Upper lobe of right lung (tissue), 1 donor: Measurements from ENCODE around the gene PGC. TPM values are rescaled to one million over a fixed set of nuclear protein-coding genes. Genes with fewer than 3 reads are reported as not detected.

ENCODE experiments used
- ATAC-seq: fragments of 200-7000 bp; cut with Tn5 transposase; one replicate; pipeline ENCODE4 v1.9.1; 2020; ENCODE audit warnings: mild to moderate bottlenecking, moderate library complexity
- DNase-seq: peaks from one replicate; pipeline ENCODE4 v3.0.0-alpha.2; 2020
- H3K27ac ChIP-seq: fragments of 200-600 bp; one replicate; pipeline ENCODE4 v1.8.0; 2022
- H3K27me3 ChIP-seq: fragments of 200-600 bp; one replicate; pipeline ENCODE4 v1.8.0; 2022; ENCODE audit warnings: mild to moderate bottlenecking
- H3K36me3 ChIP-seq: fragments of 200-600 bp; one replicate; pipeline ENCODE4 v1.8.0; 2022
- H3K4me1 ChIP-seq: fragments of 200-600 bp; one replicate; pipeline ENCODE4 v1.8.0; 2022
- H3K4me3 ChIP-seq: fragments of 200-600 bp; one replicate; pipeline ENCODE4 v1.8.0; 2022; ENCODE audit warnings: mild to moderate bottlenecking
- H3K9me3 ChIP-seq: fragments of 200-600 bp; one replicate; pipeline ENCODE4 v1.8.0; 2022
- intact Hi-C: fragments of 100-400 bp; cut with DNase I; formaldehyde crosslinking; loops from one replicate; pipeline ENCODE4 v1.11.0; 2022
- total RNA-seq: library from RNA; stranded (reverse); fragmentation: NEBNext Ultra II Directional; extraction: Animal tissue kit (Norgen Biotek cat#: 25700); gene quantifications from one replicate; pipeline ENCODE4 v1.2.1, GENCODE V29; 2021
- TF ChIP-seq, protein P1 (sequence below): fragments of 200-600 bp; IDR thresholded peaks from one replicate; pipeline ENCODE4 v1.8.0; 2022; ENCODE audit warnings: antibody characterized with exemption
- donor health status: DM: no; HTN: yes; CAD: no; lungs with severe emphysema.

PGC gene
- total RNA-seq, 1 donor from 2014 or later, result 1,050 TPM

DNA sequence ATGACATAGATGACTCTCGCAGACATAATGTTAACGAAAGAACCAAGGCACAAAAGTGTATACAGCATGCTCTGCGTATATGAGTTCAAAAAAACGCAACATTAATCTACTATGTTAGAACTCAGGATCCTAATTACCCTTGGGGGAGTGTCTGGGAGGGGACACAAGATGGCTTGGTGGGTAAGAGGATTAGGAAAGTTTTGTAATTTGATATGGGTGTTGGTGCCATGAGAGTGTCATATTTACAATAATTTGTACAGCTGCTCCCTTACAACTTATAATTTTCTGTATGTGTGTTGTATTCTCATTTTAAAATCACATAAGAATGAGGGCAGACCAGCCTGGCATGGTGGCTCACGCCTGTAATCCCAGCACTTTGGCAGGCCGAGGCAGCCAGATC, 50.4 kb downstream of the PGC start:
- Histone ChIP-seq H3K4me3 (no peak overlapping the region), H3K36me3 (no peaks in the 10 kb centered on the region), H3K27ac (no peak overlapping the region), H3K9me3 (no peaks in the 10 kb centered on the region), H3K4me1 (peaks cover 10% of the 10 kb centered on the region), H3K27me3 (no peaks in the 10 kb centered on the region)
- TF ChIP-seq, protein P1, sequence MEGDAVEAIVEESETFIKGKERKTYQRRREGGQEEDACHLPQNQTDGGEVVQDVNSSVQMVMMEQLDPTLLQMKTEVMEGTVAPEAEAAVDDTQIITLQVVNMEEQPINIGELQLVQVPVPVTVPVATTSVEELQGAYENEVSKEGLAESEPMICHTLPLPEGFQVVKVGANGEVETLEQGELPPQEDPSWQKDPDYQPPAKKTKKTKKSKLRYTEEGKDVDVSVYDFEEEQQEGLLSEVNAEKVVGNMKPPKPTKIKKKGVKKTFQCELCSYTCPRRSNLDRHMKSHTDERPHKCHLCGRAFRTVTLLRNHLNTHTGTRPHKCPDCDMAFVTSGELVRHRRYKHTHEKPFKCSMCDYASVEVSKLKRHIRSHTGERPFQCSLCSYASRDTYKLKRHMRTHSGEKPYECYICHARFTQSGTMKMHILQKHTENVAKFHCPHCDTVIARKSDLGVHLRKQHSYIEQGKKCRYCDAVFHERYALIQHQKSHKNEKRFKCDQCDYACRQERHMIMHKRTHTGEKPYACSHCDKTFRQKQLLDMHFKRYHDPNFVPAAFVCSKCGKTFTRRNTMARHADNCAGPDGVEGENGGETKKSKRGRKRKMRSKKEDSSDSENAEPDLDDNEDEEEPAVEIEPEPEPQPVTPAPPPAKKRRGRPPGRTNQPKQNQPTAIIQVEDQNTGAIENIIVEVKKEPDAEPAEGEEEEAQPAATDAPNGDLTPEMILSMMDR, result no peak
- DNase-seq (no peak), ATAC-seq (no peak)
- intact Hi-C loops, result no loop called here

DNA sequence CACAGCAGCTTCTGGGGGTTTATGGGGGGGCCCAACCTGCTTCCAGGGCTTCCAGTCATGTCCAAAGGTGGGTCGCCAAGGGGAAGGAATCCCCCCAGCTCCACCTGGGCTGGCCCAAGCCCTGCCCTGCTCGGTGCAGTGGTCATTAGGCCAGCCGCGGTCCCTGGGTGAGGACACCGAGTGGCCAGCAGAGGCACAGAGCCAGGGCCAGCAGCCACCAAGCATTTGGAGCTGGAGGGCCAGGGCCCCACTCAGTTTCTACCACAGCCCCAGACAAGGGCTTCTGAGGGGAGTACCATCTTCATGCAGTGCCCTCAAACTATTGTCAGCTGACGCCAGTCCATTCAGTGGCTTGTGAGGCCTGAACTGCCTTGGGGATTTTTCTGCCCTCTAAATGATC, 51.4 kb downstream of the PGC start:
- DNase-seq, result no peak
- intact Hi-C loops, result no loop called here
- no peaks in the 10 kb centered on the region for H3K9me3 ChIP-seq

DNA sequence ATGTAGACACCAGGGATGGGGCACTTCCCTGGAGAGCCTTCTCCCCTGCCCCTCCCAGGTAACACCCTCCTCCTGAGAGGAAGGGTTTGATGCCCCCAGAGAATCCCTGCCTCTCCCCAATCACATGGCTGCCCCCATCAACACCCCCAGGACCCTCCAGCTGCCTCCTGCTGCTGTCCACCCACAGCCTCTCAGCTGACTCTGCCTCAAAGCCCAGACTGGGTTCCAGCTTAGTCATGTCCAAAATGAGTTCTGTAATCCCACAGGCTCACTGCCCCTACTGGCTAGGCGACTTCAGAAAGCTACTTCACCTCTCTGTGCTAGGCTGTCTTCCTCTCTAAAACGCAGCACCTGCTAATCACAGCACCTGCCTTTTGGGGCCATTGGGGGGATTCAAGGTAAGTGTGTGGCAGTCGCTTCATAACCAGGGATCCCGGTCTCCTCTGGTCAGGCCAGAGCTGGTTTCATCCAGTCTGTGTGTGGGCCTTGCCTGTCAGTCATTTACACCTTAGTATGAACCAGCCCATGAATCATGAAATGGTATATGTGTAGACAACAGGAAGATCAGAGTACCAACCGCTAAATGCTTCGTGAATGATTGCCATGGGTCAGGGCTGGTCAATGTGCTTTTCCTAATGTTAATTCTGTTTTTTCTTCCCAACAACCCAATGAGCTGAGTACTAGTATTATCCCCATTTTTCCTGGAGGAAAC, 52.2 kb downstream of the PGC start:
- H3K4me1 ChIP-seq, result peaks cover 5% of the 10 kb centered on the region
- no peak overlapping the region for H3K27ac ChIP-seq
- H3K9me3 ChIP-seq, result no peaks in the 10 kb centered on the region
- H3K36me3 ChIP-seq, result peaks cover 10% of the 10 kb centered on the region
- intact Hi-C loops, result no loop called here
- peak; percentile 8 for ATAC-seq
- TF ChIP-seq, protein P1, result no peak
- DNase-seq, result no peak
- no peaks in the 10 kb centered on the region for H3K27me3 ChIP-seq
- no peak overlapping the region for H3K4me3 ChIP-seq

More for the DNA sequence above, 51.4 kb downstream of the PGC start:
- no peak overlapping the region for H3K27ac ChIP-seq
- no peaks in the 10 kb centered on the region for H3K27me3 ChIP-seq
- peaks cover 2% of the 10 kb centered on the region for H3K36me3 ChIP-seq
- H3K4me3 ChIP-seq, result no peak overlapping the region
- TF ChIP-seq, protein P1, result no peak
- no peak for ATAC-seq
- peaks cover 5% of the 10 kb centered on the region for H3K4me1 ChIP-seq

DNA sequence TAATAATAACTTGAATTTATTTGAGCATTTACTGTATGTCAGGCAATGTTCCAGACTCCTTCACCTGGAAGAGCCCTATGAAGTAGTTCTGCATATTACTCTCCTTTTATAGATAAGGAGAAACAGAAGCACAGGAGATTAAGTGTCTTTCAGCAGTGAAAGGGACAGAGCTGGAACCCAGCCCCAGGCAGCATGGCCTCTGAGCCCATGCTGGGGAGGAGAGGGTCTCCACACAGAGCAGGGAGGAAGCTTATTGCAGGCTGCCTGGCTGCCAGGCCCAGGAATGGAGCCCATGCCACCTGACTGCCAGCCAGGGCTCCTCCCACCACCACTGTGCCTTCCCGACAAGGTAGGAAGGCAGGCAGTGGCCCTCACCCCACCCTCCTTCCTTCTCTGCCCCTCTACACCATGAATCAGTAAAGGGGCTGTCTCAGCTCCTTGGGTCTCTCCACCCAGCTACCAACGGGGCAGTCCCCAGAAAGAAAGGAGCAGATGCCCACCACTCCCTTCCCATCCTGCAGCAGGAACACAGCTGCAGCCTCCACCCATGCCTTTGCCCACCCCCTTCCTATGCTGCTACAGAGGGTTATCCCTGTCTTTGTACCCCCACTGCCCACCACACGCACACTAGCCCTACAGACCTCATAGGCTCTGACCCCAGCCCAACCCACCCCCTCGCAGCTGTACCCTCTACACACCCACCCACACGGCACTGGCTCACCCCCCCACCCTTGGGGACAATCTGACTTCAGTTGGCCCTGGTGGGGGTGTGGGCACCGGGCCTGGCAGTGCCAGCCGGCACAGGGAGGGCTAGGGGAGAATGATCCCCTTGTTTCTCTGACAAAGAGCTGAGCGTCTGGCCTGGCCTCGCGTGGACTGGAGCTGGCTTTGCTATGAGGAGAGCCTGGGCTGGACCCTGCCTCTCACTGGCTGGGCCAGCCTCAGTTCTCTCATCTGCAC, 53.6 kb downstream of the PGC start:
- DNase-seq (no peak), ATAC-seq (peak; percentile 28)
- Histone ChIP-seq H3K4me1 (peaks cover 5% of the 10 kb centered on the region), H3K27ac (no peak overlapping the region), H3K27me3 (no peaks in the 10 kb centered on the region), H3K4me3 (no peak overlapping the region), H3K9me3 (no peaks in the 10 kb centered on the region), H3K36me3 (peaks cover 10% of the 10 kb centered on the region)
- TF ChIP-seq, protein P1, result no peak
- intact Hi-C loops, result no loop called here

DNA sequence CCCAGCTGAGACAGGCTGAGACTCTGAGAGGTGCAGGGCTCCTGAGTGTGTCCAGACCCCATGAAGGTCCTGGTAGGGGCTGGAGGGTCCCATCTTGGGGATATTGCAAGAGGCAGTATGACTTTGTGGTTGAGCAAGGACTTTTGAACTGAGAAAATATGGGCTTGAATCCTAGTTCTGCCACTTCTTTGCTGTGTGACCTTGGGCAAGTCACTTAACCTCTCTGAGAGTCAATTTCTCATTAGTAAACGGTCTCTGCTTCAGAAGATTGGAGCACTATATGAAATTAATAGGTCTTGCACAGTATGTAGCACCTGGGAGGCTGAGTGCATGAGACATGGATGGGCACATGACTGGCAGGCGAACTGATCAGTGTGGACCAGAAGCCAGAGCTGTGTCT, 54.5 kb downstream of the PGC start:
- Histone ChIP-seq H3K27me3 (no peaks in the 10 kb centered on the region), H3K4me1 (peaks cover 5% of the 10 kb centered on the region), H3K27ac (no peak overlapping the region), H3K9me3 (no peaks in the 10 kb centered on the region), H3K36me3 (peaks cover 16% of the 10 kb centered on the region), H3K4me3 (no peak overlapping the region)
- intact Hi-C loops, result no loop called here
- DNase-seq (no peak), ATAC-seq (no peak)
- TF ChIP-seq, protein P1, result no peak
